Measurements from ENCODE around the gene TMEM184A.

The TMEM184A gene

GRCh38 chr7:1499367-1500029 is 56.5 kb downstream of the TMEM184A start:
- DNase-seq, result no peak

DNA sequence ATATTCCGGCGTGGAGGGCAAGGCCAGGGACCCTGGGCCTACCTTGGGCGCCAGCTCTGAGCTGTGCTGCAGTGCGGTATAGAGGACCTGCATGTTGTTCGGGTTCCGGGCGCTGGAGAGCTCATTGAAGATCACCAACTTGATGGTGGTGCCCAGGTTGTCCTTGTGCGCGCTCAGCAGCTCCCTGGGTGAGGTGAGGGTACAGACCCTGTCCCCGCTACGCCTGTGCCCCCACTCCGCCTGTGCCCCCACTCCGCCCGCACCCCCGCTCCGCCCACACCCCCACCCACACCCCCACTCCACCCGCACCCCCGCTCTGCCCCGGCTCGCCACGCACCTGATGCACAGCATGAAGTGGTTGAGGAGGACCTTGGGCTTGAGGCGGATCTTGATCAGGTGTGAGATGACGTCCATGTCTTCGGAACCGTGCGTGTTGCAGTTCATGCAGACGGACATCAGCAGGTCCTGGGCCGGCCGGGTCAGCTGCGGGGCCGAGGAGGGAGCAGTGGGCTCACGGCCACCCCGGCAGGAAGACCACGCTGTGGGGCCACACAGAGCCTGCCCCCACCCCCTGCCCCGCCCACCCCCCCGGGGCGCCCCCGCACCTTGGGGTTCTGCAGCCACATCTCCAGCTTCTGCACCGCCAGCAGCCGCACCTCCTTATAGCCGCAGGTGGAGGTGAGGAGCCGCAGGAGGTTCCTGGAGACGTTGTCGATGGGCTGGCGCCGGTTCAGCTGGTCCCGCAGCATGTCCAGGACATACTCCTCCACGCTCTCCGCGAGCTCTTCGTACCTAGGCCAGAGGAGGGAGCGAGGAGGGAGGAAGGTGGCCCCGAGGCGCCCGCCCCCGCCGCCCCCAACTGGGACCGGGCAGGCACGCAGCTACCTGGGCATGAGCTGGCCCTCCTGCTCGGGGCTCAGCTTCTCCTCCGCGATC is 57.4 kb downstream of the TMEM184A start:
- DNase-seq, result no peak

DNA sequence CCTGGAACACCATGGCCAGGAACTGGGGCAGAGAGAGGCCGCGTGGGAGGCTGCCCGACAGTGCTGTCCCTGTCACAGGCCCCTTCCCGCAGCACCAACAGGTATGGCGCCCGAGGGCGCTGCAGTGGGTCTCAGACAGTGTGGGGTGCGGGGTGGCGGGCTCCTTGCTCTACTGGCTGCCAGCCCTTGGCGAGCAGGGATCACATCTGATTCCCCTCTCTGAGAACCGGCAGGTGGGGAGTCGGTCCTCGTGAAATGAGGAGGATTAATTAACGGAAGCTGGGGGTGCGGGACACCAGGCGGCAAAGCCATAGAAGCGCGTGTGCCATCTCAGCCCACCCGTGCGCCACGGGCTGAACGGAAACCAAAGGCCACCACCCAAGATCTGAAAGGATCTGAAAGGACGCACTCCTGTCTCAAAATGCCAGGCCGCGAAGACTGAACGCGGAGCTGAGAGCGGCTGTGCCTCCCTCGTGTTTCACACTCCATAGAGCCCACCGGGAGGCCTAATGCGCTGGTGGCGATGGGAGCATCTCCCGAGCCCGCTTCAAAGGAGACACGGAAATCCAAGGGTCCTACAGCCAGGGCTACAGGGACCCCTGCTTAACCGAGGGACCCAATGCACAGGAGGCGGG is 58.6 kb downstream of the TMEM184A start:
- no peak for DNase-seq

DNA sequence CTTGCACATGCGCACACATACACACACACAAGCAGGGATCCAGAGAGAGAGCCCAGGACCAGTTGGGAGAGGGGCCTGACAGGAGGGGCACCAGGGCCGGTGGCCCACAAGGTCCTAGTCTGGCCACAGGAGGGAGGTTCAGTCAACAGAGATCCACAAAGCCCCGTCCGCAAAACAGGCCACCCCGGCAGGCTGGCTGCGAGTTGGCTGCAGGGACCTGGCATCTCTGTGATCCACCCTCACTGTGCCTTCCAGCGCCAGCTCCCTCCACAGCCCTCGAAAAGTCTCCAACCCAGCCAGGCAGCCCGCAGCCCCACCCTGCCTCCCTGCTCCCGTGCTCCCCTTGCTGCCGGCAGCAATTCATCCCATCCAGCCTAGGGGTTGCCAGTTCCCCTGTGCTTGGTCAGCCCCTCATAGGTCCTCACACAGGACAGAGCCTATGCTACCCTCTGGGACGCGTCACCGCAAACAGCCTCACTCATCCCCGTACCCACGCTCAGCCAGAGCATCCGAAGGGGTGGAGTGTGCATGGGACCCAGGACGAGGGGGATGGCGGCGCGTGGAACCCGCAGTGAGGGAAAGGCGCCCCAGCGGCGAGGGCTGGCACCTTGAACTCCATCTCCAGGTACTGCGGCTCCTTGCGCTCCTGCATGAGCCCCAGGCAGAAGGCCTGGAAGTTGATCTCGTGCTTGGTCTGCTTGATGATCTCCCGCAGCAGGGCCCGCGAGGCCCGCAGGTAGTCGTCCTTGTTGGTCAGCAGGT is 59.3 kb downstream of the TMEM184A start:
- DNase-seq, result no peak

- DNase-seq, result no peak
Observed at GRCh38 chr7:1495564-1496242, 60.3 kb downstream of the TMEM184A start.

- no peak for DNase-seq
Observed at GRCh38 chr7:1494866-1495563, 61.0 kb downstream of the TMEM184A start.

DNA sequence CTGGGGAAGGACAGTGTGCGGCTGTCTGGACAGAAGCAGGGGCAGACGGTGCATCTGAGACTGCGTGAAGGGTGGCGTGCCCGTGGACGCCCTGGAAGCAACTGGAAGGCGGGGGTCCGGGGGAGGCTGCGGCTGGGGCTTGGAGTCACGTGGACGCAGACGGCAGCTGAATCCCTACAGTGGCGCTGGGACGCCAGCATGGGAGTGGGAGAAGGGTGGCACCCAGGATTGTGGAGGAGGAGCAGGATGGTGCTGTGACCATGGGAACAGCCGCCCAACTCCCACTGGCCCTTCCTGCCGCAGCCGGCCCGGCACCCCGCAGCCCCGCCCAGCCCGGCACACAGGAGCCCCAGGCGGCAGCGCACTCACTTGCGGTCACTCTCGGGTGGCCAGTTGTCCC is 61.6 kb downstream of the TMEM184A start:
- DNase-seq, result no peak

- DNase-seq, result no peak
Observed at GRCh38 chr7:1493571-1493970, 62.4 kb downstream of the TMEM184A start.

GRCh38 chr7:1493129-1493528 is 62.9 kb downstream of the TMEM184A start:
- no peak for DNase-seq

DNA sequence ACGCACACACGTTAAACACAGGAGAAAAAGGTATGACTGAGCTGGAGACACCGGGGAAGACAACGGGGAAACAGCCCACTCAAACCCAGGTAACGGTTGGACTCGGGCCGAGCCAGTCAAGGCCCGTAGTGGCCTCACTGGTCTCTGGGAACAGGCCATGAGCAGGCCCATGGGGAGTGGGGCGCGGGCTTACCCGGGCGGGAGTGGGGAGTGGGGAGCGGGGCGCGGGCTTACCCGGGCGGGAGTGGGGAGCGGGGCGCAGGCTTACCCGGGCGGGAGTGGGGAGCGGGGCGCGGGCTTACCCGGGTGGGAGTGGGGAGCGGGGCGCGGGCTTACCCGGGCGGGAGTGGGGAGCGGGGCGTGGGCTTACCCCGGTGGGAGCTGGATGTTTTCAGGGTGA is 63.4 kb downstream of the TMEM184A start:
- no peak for DNase-seq

All from RPMI8226 (cell line).